Lower lobe of right lung (tissue), 2 donors: ENCODE results near the gene RRP8. TPM values are rescaled to one million over a fixed set of nuclear protein-coding genes. Genes with fewer than 3 reads are reported as not detected.

Experiments used
- ATAC-seq, 2 donors: fragments of 200-7000 bp; cut with Tn5 transposase; one replicate each; pipeline ENCODE4 v1.9.1; 2020 to 2022; ENCODE audit warnings: mild to moderate bottlenecking in 2 of 2, moderate library complexity in 2 of 2
- DNase-seq: peaks from one replicate; pipeline ENCODE4 v3.0.0-alpha.2; 2020
- H3K27ac ChIP-seq: fragments of 200-600 bp; one replicate; pipeline ENCODE4 v1.8.0; 2022
- H3K27me3 ChIP-seq: fragments of 200-600 bp; one replicate; pipeline ENCODE4 v1.8.0; 2022; ENCODE audit warnings: low read depth
- H3K36me3 ChIP-seq: fragments of 200-600 bp; one replicate; pipeline ENCODE4 v1.8.0; 2022; ENCODE audit warnings: mild to moderate bottlenecking
- H3K4me1 ChIP-seq: fragments of 200-600 bp; one replicate; pipeline ENCODE4 v1.8.0; 2022
- H3K4me3 ChIP-seq: fragments of 200-600 bp; one replicate; pipeline ENCODE4 v1.8.0; 2022; ENCODE audit warnings: mild to moderate bottlenecking
- H3K9me3 ChIP-seq: fragments of 200-600 bp; one replicate; pipeline ENCODE4 v1.8.0; 2022
- intact Hi-C: fragments of 100-400 bp; cut with DNase I; formaldehyde crosslinking; loops from one replicate; pipeline ENCODE4 v1.11.0; 2022
- total RNA-seq: library from RNA; stranded (reverse); fragmentation: NEBNext Ultra II Directional; extraction: Animal tissue kit (Norgen Biotek cat#: 25700); gene quantifications from one replicate; pipeline ENCODE4 v1.2.1, GENCODE V29; 2021
- TF ChIP-seq, protein P1 (sequence below): fragments of 200-600 bp; IDR thresholded peaks from one replicate; pipeline ENCODE4 v1.8.0; 2022; ENCODE audit warnings: antibody characterized with exemption, mild to moderate bottlenecking
- donor health status: DM: no; HTN: yes; CAD: no; lungs with severe emphysema.

Gene RRP8
- total RNA-seq, 1 donor from 2014 or later = 16.5 TPM

DNA sequence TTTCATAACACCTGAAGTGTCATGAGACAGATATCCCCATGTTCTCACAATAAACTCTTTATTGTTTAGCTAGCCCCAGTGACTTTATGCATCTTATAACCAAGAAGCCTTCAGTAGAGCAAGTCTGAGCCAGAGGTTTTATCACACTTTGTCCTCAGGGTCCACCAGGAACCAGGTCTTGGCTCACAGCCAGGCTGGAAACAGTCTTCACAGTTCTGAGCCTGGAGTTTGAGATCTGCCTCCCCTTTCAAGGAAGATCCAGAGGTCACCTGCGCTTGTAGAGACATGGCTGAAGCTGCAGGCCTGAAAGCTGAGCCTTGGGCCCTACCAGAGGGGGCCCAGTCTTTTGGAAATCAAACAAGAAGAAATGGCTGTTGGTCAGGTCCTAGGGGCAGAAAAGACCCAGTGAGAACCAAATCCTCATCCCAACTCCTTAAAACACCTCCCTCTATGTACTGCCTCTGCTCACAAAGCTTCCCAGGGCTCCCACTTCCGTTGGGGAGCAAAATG is 3.5 kb downstream of the RRP8 start:
- Histone ChIP-seq H3K9me3 (no peaks in the 10 kb centered on the region), H3K4me1 (peaks cover 24% of the 10 kb centered on the region), H3K27me3 (no peaks in the 10 kb centered on the region), H3K27ac (no peak overlapping the region), H3K36me3 (peaks cover 65% of the 10 kb centered on the region), H3K4me3 (no peak overlapping the region)
- no peak for DNase-seq
- intact Hi-C loops = no loop called here
- TF ChIP-seq, protein P1, sequence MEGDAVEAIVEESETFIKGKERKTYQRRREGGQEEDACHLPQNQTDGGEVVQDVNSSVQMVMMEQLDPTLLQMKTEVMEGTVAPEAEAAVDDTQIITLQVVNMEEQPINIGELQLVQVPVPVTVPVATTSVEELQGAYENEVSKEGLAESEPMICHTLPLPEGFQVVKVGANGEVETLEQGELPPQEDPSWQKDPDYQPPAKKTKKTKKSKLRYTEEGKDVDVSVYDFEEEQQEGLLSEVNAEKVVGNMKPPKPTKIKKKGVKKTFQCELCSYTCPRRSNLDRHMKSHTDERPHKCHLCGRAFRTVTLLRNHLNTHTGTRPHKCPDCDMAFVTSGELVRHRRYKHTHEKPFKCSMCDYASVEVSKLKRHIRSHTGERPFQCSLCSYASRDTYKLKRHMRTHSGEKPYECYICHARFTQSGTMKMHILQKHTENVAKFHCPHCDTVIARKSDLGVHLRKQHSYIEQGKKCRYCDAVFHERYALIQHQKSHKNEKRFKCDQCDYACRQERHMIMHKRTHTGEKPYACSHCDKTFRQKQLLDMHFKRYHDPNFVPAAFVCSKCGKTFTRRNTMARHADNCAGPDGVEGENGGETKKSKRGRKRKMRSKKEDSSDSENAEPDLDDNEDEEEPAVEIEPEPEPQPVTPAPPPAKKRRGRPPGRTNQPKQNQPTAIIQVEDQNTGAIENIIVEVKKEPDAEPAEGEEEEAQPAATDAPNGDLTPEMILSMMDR = no peak
- ATAC-seq = no peak

DNA sequence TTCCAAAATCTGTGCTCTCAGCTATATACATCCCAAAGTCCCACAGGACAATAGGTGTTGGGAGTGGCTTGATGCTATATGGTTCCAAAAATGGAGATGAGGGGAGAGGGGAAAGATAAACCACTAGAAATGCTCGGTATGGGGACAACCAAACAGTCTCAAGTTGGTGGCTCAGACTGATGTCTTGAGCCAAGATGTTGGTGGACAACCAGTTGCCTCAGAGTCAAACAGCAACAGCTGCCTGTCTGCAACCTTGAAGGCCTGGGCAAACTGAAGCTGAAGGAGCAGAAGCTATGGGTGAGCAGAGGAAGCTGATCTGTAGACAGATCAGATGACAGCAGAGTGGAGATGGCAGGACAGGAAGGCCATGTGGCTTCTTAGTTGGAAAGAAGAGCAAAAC is 4.0 kb downstream of the RRP8 start:
- H3K4me1 ChIP-seq = peaks cover 19% of the 10 kb centered on the region
- ATAC-seq (no peak), DNase-seq (no peak)
- H3K4me3 ChIP-seq = no peak overlapping the region
- intact Hi-C loops = no loop called here
- no peak overlapping the region for H3K27ac ChIP-seq
- TF ChIP-seq, protein P1 = no peak
- no peaks in the 10 kb centered on the region for H3K9me3 ChIP-seq
- H3K27me3 ChIP-seq = no peaks in the 10 kb centered on the region
- H3K36me3 ChIP-seq = peaks cover 67% of the 10 kb centered on the region

DNA sequence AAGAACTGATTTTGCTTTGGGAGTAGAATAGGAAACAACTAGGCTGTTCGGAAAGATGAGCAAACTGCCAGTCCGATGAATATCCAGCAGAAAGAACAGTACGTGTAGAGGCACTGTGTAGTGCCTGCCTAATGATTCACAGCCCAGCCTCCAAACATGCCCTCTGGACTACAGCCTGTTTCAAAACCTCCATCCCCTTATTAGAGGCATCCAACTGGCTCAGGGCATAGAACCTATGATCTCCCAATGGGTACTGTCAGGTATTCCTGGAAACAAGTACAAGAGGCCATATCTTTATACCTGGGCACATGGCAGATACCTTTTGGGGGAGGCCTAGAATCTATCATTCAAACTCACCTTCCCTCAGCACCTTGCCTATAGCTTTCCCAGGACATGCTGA is 4.9 kb downstream of the RRP8 start:
- Histone ChIP-seq H3K27ac (no peak overlapping the region), H3K4me1 (peaks cover 19% of the 10 kb centered on the region), H3K4me3 (no peak overlapping the region), H3K27me3 (no peaks in the 10 kb centered on the region), H3K36me3 (peaks cover 71% of the 10 kb centered on the region), H3K9me3 (no peaks in the 10 kb centered on the region)
- TF ChIP-seq, protein P1 = no peak
- no peak for ATAC-seq
- no peak for DNase-seq
- intact Hi-C loops = no loop called here

DNA sequence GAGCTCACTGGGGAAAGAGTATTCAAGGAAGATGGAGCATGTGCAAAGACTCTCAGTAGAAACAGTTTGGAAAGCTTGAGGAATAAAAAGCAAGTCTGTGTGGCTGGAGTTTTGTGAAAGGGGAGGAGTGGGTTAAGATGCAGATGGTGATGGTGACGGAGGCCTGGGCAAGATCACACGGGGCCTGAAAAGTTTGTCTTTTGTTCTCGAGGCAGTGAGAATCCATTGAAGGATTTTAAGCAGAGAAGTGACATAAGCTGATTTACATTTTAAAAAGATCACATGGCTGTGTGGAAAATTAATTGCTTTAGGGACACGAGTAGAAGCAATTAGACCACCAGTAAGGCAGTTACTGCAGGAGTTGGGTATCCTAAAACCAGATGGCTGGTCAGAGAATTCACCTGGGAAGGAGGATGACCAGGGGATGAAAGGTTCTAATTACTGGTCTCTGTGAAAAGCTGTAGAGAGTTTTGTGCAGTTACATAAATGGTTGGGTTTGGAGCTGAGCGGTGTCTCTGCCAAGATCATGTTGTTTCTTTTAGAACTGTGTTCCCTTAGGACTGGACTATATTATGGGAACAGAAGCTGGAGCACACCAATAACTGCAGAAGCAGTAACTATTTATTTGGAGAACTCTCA is 7.1 kb downstream of the RRP8 start:
- TF ChIP-seq, protein P1 = no peak
- Histone ChIP-seq H3K27ac (peak overlapping the region; percentile 46), H3K4me3 (no peak overlapping the region), H3K9me3 (no peaks in the 10 kb centered on the region), H3K4me1 (peaks cover 5% of the 10 kb centered on the region), H3K27me3 (no peaks in the 10 kb centered on the region), H3K36me3 (peaks cover 75% of the 10 kb centered on the region)
- intact Hi-C loops = no loop called here
- DNase-seq = no peak
- no peak for ATAC-seq

DNA sequence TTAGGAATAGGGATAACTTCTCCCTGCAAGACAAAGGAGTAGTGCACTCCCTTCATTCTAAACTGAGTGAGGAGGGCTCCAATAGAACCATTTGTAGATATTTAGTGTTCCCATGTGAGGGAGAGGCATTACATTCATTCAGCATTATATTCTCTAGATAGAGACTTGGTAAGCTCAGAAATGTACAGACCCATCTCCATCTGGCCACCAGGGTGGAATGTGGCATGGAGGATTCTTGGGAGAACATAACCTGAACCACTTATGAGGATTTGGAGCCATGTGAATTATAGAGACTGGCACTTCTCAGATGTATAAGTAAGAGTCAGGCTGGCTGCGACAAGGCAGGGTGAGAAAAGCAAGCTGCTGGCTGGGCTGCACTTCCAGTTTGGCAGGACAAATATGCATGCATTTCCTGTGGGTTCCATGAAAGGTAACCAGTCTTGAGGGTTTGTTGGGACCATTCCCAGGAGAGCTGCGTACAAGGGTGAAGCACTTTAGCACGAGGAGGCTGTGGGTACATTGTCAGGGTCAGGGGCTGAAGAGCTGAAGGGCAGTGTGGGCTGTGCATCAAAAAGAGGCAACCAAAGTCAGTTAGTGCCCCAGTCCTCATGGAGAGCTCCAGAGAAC is 9.2 kb downstream of the RRP8 start:
- Histone ChIP-seq H3K36me3 (peaks cover 54% of the 10 kb centered on the region), H3K4me3 (no peak overlapping the region), H3K27ac (no peak overlapping the region), H3K9me3 (no peaks in the 10 kb centered on the region), H3K4me1 (no peaks in the 10 kb centered on the region), H3K27me3 (no peaks in the 10 kb centered on the region)
- no peak for ATAC-seq
- intact Hi-C loops = no loop called here
- no peak for DNase-seq
- TF ChIP-seq, protein P1 = no peak
